Mesenteric fat pad (tissue), 1 donor: ENCODE data around the gene TFDP3. TPM values are rescaled to one million over a fixed set of nuclear protein-coding genes. Genes with fewer than 3 reads are reported as not detected.

Experiments used
- DNase-seq: peaks from one replicate; pipeline ENCODE4 v3.0.0-alpha.2; 2020; ENCODE audit warnings: low spot score
- total RNA-seq: library from RNA; stranded (reverse); fragmentation: NEBNext Ultra II Directional; extraction: Animal tissue kit (Norgen Biotek cat#: 25700); gene quantifications from one replicate; pipeline ENCODE4 v1.2.1, GENCODE V29; 2021
- donor health status: DM: yes; HTN: yes; CAD: no.

TFDP3 gene
- total RNA-seq, 1 donor from 2014 or later: not detected

DNA sequence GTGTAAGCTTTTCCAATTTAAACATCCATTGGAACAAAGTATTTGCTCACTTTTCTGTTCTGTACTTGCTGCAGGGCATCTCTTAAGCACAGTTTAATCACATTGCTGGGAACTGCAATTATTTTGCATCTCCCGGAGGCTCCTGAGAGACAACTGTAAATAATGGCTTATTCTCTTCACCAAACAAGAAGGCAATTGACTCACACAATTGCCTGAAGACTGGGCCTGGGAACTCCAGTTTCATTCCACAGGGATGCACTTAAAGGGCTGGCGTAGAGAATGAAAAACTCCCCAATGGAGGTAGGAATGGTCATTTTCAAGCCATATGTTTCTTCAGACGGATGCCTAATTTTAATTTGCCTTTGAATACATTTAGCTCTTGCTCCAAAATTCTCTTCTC lies 29.5 kb downstream of the TFDP3 start:
- DNase-seq: no peak

DNA sequence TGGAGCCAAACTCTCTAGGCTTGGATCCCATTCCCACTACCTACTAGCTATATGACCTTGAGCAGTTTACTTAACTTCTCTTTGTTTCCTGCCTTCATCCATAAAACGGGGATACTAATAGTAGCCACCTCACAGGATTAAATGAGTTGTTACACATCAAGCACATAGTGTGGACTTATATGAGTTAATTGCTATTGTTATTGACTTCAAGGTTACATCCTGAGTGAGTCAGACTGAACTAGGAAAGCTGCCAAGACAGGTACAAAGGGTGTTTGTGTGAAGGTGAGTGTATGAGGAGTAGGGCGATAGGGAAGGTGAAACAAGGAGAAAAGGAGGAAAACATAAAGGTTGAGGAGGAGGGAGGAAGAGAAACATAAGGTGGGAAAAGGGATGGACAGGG lies 32.2 kb downstream of the TFDP3 start:
- DNase-seq: no peak

GRCh38 chrX:133185119-133185518 lies 33.0 kb downstream of the TFDP3 start:
- DNase-seq: no peak

DNA sequence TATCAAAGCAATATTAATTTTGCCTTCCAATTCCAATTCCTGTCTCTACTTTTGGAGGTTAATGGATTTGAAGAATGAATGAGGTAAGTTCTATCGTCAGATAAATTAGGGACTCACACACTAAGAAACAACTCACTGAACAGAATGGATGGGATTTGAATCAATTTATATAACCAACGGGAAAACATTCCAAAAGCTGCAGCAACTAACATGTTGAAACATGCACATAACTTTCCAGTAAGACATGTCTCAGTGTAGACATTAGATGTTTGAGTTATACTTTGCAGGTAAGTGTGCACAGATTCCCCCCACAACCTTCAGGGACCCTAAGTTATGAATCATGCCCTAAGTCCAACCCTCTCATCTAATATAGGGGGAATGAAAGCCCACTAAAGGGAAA lies 34.3 kb downstream of the TFDP3 start:
- no peak for DNase-seq

DNA sequence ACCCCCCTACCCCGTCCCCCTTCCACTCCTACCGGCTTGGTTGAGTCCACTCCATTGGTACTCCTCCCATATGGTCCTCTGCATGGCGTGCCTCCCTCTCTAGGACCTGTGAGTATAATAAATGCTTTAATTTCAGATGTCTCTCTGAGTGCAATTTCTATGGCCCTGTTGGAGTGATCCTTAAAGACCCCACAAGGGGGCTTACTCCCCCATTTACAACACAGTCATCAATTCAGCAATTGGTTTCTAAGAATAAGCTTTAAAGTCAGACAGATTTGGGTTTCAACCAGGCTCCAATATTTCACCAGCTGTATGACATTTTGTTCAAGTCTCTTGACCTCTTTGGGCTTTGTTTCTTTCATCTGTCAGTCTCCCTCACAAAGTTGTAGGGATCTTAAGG lies 38.7 kb downstream of the TFDP3 start:
- DNase-seq: no peak

DNA sequence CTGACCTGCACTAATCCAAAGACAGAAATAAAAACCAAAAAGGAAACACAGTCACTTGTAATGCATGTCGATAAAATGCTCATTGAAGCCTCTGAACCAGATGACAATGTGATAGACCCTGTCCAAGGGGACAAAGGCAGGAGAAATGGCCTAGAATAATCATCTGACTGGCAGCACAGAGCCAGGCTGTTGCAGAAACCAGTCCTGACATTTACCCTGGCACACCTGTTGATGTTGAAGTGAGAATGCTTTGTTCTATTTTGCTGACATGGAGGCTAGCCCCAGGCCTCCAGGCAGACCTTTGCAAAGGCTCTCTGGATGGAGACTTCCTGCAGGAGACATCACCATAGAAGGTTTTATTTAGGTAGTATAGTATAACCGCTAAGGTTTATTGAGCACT lies 41.0 kb downstream of the TFDP3 start:
- no peak for DNase-seq

- DNase-seq: no peak
Observed at GRCh38 chrX:133175605-133176004, 42.5 kb downstream of the TFDP3 start.

DNA sequence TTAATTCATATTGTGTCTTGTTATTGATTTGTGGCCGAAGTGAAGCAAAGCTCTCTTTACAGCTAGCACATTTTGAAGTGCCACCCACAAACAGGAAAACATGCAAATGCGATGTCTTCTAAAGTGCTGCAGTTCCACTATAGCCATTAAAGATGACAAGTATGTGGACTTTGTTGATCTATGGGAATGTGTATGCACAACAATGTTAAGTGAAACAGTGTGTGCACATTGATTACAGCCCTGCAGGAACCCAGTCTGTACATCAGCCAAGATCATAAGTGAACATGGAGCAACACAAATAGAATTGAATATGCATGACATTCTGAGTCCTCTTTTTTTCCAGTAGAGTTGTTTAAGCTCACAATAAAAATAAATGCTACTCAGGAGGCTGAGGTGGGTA lies 43.0 kb downstream of the TFDP3 start:
- DNase-seq: no peak

GRCh38 chrX:133171962-133172708 lies 46.0 kb downstream of the TFDP3 start:
- no peak for DNase-seq

Other genes with a start within 250 kb of the TFDP3 start
- gene USP26, start 121.2 kb downstream of the TFDP3 start, total RNA-seq: not detected
- gene GPC4, start 197.1 kb upstream of the TFDP3 start, total RNA-seq: 9.5 TPM